HepG2 (cell line): ENCODE measurements around the gene CD7. TPM values are rescaled to one million over a fixed set of nuclear protein-coding genes. Genes with fewer than 3 reads are reported as not detected.

Experiments used
- FIP1L1 ChIP-seq: fragments of 200-400 bp; formaldehyde crosslinking; IDR thresholded peaks from 2 replicates; pipeline ENCODE4 v1.6.1; 2018; ENCODE audit warnings: low read depth, mild to moderate bottlenecking, low read length, moderate library complexity, borderline replicate concordance; ENCODE audit not compliant: insufficient read depth
- JUNB ChIP-seq: sonication (generic); formaldehyde crosslinking; IDR thresholded peaks from 2 replicates; pipeline ENCODE4 v1.8.0; 2022; ENCODE audit warnings: missing genetic modification reagents, mild to moderate bottlenecking, borderline replicate concordance
- KMT2A ChIP-seq: sonication (generic); formaldehyde crosslinking; IDR thresholded peaks from 2 replicates; pipeline ENCODE4 v1.4.0; 2020; ENCODE audit warnings: missing genetic modification reagents
- RFX5 ChIP-seq: IDR thresholded peaks from 2 replicates; pipeline ENCODE4 v1.6.1; 2011; ENCODE audit warnings: low read depth, low read length, improper control_type of control experiment
- SALL1 ChIP-seq: sonication (generic); formaldehyde crosslinking; IDR thresholded peaks from 2 replicates; pipeline ENCODE4 v1.8.0; 2022; ENCODE audit warnings: mild to moderate bottlenecking, missing genetic modification reagents
- SMAD3 ChIP-seq: sonication (generic); formaldehyde crosslinking; IDR thresholded peaks from 2 replicates; pipeline ENCODE4 v1.4.0; 2020; ENCODE audit warnings: missing genetic modification reagents
- SNRNP70 ChIP-seq: fragments of 200-400 bp; formaldehyde crosslinking; IDR thresholded peaks from 2 replicates; pipeline ENCODE4 v1.6.1; 2017; ENCODE audit warnings: mild to moderate bottlenecking, low read depth, low read length, moderate library complexity
- ZNF124 ChIP-seq: sonication (generic); formaldehyde crosslinking; IDR thresholded peaks from 2 replicates; pipeline ENCODE4 v1.4.0; 2020; ENCODE audit warnings: missing genetic modification reagents
- ZNF264 ChIP-seq: sonication (generic); formaldehyde crosslinking; IDR thresholded peaks from 2 replicates; pipeline ENCODE4 v1.4.0; 2020; ENCODE audit warnings: missing genetic modification reagents
- ZNF792 ChIP-seq: IDR thresholded peaks from 2 replicates; pipeline ENCODE4 v1.6.1; 2016
- ZSCAN29 ChIP-seq: sonication (generic); formaldehyde crosslinking; conservative IDR thresholded peaks from 2 replicates; pipeline ENCODE4 v1.4.0; 2020; ENCODE audit warnings: mild to moderate bottlenecking, missing genetic modification reagents
- polyA plus RNA-seq, 8 experiments: library from polyadenylated mRNA; depleted of rRNA in 3 of 8; stranded (reverse) in 7 of 8; unstranded in 1 of 8; fragments of >200 nt; fragmentation: Illumina TruSeq in 4 of 8; extraction: Trizol in 4 of 8; gene quantifications; 2 replicates each; pipeline versions ENCODE4 v1.2.1 to v1.2.3, GENCODE V29; 2011 to 2016; ENCODE audit warnings: low read depth in 4 of 8, missing spikeins in 1 of 8, mixed read lengths in 1 of 8; ENCODE audit not compliant: insufficient read depth in 1 of 8
- total RNA-seq, 5 experiments: library from RNA; depleted of rRNA; stranded (reverse); fragments of >200 nt; fragmentation: Illumina TruSeq; extraction: Trizol; gene quantifications; 2 replicates each; pipeline ENCODE4 v1.2.3, GENCODE V29; 2016; ENCODE audit warnings: low read depth in 1 of 5
- TF ChIP-seq, protein P1 (sequence below): sonication (generic); formaldehyde crosslinking; IDR thresholded peaks from 2 replicates; pipeline ENCODE4 v1.4.0; 2020; ENCODE audit warnings: mild to moderate bottlenecking, missing genetic modification reagents, borderline replicate concordance
- TF ChIP-seq, protein P2 (sequence below): sonication (generic); formaldehyde crosslinking; IDR thresholded peaks from 2 replicates; pipeline ENCODE4 v1.5.1; 2020; ENCODE audit warnings: missing genetic modification reagents, mild to moderate bottlenecking, borderline replicate concordance
- TF ChIP-seq, protein P3 (sequence below): sonication (generic); formaldehyde crosslinking; IDR thresholded peaks from 2 replicates; pipeline ENCODE4 v1.5.1; 2020; ENCODE audit warnings: mild to moderate bottlenecking, missing genetic modification reagents
- TF ChIP-seq, protein P4 (sequence below): sonication (generic); formaldehyde crosslinking; IDR thresholded peaks from 2 replicates; pipeline ENCODE4 v1.5.0; 2020; ENCODE audit warnings: missing genetic modification reagents
- TF ChIP-seq, protein P5 (sequence below): sonication (generic); formaldehyde crosslinking; IDR thresholded peaks from 2 replicates; pipeline ENCODE4 v1.8.1; 2023; ENCODE audit warnings: mild to moderate bottlenecking, inconsistent platforms, moderate library complexity, missing genetic modification reagents, borderline replicate concordance
- TF ChIP-seq, protein P6 (sequence below): sonication (generic); formaldehyde crosslinking; IDR thresholded peaks from 2 replicates; pipeline ENCODE4 v1.4.0; 2020; ENCODE audit warnings: missing genetic modification reagents

Gene CD7
- total and polyA plus RNA-seq, 2 of the 13 experiments (the other 11 are each of a cell fraction or from before 2014, with no cell fraction given), result 67.6 to 76.4 TPM

DNA sequence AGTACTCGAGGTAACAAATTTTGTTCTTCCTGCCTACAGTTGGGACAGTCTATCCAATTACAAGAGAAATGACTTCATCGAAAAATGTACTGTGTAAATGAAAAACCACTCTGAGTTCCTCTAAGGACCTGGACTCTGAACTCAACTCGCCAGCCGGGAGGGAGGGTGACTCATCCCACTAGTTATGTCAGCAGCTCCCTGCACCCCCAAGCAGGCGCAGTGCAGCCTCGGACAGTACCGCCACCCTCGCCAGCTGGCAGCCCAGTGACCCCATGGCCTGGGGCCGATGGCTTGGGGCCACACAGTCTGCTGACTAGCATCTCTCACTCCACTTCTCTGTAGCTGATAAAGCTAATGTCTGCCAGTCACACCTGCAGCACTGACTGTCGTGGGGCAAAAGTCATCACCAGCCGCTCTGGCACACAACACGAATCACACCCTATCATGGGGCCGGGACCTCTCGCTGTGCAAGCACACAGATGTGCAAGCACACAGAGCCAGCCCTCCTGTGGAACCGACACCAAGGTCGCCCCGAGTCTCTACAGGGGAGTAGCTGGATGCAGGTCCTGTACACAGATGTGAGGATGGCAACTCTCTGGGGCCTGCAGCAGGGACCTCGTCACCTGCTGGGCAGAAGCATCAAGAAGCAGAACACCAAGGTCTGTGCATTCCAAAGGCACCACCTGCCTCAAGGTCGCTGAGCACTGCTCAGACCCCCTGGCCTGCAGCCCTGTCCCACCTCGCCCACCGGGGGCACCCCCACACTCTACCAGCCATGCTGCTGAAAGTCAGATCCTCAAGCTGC lies 49.6 kb downstream of the CD7 start (continued):
- TF ChIP-seq, protein P1, sequence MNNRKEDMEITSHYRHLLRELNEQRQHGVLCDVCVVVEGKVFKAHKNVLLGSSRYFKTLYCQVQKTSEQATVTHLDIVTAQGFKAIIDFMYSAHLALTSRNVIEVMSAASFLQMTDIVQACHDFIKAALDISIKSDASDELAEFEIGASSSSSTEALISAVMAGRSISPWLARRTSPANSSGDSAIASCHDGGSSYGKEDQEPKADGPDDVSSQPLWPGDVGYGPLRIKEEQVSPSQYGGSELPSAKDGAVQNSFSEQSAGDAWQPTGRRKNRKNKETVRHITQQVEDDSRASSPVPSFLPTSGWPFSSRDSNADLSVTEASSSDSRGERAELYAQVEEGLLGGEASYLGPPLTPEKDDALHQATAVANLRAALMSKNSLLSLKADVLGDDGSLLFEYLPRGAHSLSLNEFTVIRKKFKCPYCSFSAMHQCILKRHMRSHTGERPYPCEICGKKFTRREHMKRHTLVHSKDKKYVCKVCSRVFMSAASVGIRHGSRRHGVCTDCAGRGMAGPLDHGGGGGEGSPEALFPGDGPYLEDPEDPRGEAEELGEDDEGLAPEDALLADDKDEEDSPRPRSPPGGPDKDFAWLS (CRISPR knock-in tag), result peak; percentile 92; the same call in 1 of the 2 replicates
- TF ChIP-seq ZSCAN29 (peak; percentile 46; the same call in 1 of the 2 replicates), ZNF124 (peak; percentile 92), SALL1 (CRISPR knock-in tag) (peak; percentile 98), JUNB (peak; percentile 98), SNRNP70 (no peak), ZNF264 (peak; percentile 100), KMT2A (CRISPR knock-in tag) (peak; percentile 91; the same call in 1 of the 2 replicates), ZNF792 (CRISPR knock-in tag) (peak; percentile 95), RFX5 (no peak), FIP1L1 (no peak), SMAD3 (CRISPR knock-in tag) (peak; percentile 83)
- TF ChIP-seq, protein P2, sequence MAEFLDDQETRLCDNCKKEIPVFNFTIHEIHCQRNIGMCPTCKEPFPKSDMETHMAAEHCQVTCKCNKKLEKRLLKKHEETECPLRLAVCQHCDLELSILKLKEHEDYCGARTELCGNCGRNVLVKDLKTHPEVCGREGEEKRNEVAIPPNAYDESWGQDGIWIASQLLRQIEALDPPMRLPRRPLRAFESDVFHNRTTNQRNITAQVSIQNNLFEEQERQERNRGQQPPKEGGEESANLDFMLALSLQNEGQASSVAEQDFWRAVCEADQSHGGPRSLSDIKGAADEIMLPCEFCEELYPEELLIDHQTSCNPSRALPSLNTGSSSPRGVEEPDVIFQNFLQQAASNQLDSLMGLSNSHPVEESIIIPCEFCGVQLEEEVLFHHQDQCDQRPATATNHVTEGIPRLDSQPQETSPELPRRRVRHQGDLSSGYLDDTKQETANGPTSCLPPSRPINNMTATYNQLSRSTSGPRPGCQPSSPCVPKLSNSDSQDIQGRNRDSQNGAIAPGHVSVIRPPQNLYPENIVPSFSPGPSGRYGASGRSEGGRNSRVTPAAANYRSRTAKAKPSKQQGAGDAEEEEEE (CRISPR knock-in tag), result no peak
- TF ChIP-seq, protein P3, sequence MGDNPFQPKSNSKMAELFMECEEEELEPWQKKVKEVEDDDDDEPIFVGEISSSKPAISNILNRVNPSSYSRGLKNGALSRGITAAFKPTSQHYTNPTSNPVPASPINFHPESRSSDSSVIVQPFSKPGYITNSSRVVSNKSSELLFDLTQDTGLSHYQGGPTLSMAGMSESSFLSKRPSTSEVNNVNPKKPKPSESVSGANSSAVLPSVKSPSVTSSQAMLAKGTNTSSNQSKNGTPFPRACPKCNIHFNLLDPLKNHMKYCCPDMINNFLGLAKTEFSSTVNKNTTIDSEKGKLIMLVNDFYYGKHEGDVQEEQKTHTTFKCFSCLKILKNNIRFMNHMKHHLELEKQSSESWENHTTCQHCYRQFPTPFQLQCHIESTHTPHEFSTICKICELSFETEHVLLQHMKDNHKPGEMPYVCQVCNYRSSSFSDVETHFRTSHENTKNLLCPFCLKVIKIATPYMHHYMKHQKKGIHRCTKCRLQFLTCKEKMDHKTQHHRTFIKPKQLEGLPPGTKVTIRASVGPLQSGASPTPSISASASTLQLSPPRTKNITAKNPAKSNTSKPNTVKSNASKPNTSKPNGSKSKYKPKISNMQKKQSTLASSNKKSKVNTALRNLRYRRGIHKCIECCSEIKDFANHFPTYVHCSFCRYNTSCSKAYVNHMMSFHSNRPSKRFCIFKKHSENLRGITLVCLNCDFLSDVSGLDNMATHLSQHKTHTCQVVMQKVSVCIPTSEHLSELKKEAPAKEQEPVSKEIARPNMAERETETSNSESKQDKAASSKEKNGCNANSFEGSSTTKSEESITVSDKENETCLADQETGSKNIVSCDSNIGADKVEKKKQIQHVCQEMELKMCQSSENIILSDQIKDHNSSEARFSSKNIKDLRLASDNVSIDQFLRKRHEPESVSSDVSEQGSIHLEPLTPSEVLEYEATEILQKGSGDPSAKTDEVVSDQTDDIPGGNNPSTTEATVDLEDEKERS, result peak; percentile 89
- TF ChIP-seq, protein P4, sequence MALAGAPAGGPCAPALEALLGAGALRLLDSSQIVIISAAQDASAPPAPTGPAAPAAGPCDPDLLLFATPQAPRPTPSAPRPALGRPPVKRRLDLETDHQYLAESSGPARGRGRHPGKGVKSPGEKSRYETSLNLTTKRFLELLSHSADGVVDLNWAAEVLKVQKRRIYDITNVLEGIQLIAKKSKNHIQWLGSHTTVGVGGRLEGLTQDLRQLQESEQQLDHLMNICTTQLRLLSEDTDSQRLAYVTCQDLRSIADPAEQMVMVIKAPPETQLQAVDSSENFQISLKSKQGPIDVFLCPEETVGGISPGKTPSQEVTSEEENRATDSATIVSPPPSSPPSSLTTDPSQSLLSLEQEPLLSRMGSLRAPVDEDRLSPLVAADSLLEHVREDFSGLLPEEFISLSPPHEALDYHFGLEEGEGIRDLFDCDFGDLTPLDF (CRISPR knock-in tag), result peak; percentile 72
- TF ChIP-seq, protein P5, sequence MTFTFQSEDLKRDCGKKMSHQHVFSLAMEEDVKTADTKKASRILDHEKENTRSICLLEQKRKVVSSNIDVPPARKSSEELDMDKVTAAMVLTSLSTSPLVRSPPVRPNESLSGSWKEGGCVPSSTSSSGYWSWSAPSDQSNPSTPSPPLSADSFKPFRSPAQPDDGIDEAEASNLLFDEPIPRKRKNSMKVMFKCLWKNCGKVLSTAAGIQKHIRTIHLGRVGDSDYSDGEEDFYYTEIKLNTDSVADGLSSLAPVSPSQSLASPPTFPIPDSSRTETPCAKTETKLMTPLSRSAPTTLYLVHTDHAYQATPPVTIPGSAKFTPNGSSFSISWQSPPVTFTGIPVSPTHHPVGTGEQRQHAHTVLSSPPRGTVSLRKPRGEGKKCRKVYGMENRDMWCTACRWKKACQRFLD, result peak; percentile 70; the same call in 1 of the 2 replicates
- TF ChIP-seq, protein P6, sequence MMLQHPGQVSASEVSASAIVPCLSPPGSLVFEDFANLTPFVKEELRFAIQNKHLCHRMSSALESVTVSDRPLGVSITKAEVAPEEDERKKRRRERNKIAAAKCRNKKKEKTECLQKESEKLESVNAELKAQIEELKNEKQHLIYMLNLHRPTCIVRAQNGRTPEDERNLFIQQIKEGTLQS (CRISPR knock-in tag), result peak; percentile 100
